SK-N-MC (cell line): ENCODE measurements around the gene GIPC2.

Experiments
- EZH2 ChIP-seq: fragments of 200-600 bp; sonication (generic); IDR thresholded peaks from one replicate; pipeline ENCODE4 v1.6.1; 2017; ENCODE audit warnings: antibody characterized with exemption
- POLR2AphosphoS5 ChIP-seq: IDR thresholded peaks from 2 replicates; pipeline ENCODE4 v1.6.1; 2012; ENCODE audit warnings: mild to moderate bottlenecking, low read depth, low read length, borderline replicate concordance

GRCh38 chr1:78102082-78102481 lies 56.3 kb downstream of the GIPC2 start:
- no peak for TF ChIP-seq POLR2AphosphoS5
- TF ChIP-seq EZH2: no peak
